Astrocyte (in vitro differentiated cells and primary cell): ENCODE results near the gene COLEC11.

Experiments used
- EZH2 ChIP-seq: IDR thresholded peaks from 2 replicates; pipeline ENCODE4 v1.6.1; 2012; ENCODE audit warnings: mild to moderate bottlenecking, low read length, inconsistent platforms; ENCODE audit not compliant: insufficient read depth
- TF ChIP-seq, protein P1 (sequence below): IDR thresholded peaks from 2 replicates; pipeline ENCODE4 v1.5.1; 2011; ENCODE audit warnings: low read depth, mild to moderate bottlenecking, inconsistent platforms, low read length, moderate library complexity; ENCODE audit not compliant: insufficient read depth

DNA sequence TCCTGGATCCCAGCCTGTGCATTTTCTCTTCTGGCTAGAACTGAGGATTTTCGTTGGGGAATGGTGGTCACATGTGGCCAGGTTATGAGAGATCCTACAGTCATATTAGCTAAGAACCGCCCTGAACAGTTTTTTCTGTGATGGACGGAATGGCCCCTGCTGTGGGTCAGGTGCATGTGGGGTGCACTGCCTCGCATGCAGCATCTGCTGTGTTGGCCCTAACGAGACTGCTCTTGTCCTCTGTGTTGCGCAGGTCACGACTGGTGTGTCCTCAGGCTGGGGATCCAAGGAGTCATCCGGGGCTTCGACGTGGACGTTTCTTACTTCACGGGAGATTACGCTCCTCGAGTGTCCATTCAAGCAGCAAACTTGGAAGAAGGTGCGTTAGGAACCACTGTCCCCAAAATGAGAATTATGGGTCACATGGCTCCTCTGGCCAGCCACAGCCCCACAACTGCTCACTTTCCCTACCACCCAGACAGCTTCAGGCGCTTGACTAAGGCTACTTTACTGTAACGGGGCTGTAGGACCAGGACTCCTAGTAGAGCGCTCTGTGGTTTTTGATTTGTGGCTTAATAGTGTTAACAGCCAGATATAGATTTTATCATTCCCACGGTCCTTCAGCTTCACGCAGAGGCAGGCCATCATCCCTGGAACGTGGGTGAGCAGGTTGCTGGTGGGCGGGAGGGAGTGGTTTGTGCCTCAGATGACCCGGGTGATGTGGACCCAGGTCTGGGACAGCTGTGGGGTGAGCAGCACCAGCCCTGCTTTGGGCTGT, 84.9 kb downstream of the COLEC11 start:
- TF ChIP-seq, protein P1, sequence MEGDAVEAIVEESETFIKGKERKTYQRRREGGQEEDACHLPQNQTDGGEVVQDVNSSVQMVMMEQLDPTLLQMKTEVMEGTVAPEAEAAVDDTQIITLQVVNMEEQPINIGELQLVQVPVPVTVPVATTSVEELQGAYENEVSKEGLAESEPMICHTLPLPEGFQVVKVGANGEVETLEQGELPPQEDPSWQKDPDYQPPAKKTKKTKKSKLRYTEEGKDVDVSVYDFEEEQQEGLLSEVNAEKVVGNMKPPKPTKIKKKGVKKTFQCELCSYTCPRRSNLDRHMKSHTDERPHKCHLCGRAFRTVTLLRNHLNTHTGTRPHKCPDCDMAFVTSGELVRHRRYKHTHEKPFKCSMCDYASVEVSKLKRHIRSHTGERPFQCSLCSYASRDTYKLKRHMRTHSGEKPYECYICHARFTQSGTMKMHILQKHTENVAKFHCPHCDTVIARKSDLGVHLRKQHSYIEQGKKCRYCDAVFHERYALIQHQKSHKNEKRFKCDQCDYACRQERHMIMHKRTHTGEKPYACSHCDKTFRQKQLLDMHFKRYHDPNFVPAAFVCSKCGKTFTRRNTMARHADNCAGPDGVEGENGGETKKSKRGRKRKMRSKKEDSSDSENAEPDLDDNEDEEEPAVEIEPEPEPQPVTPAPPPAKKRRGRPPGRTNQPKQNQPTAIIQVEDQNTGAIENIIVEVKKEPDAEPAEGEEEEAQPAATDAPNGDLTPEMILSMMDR, result no peak
- TF ChIP-seq EZH2, result no peak
